IMR-90 (cell line): ENCODE results near the gene OR52W1. TPM values are rescaled to one million over a fixed set of nuclear protein-coding genes. Genes with fewer than 3 reads are reported as not detected.

ENCODE experiments used
- ATAC-seq: fragments of 200-7000 bp; cut with Tn5 transposase; 2 replicates; pipeline ENCODE4 v1.9.1; 2020; ENCODE audit warnings: low read depth, mild to moderate bottlenecking, moderate library complexity
- BruUV-seq: library from RNA; stranded (reverse); fragments of 400-500 nt; replicated peaks from 2 replicates; lab custom pipeline; 2021; lab: Mats Ljungman, UMichigan
- CTCF ChIA-PET: fragments of 300-600 bp; formaldehyde crosslinking; extraction: SDS; loops from one replicate; lab custom pipeline; 2021; ENCODE audit warnings: antibody characterized with exemption; lab: Yijun Ruan, JAX
- POLR2A ChIA-PET: fragments of 300-600 bp; sonication (Branson Sonifier 250); formaldehyde crosslinking; loops from one replicate; lab custom pipeline; 2022; ENCODE audit warnings: antibody characterized with exemption; ENCODE audit not compliant: unreplicated experiment; lab: Charles Lee
- DNase-seq: peaks from one replicate; pipeline ENCODE4 v3.0.0; 2013
- H2AFZ ChIP-seq: replicated peaks from 2 replicates; pipeline ENCODE3; 2013; ENCODE audit warnings: low read length, mild to moderate bottlenecking; ENCODE audit not compliant: poor library complexity
- H2AK5ac ChIP-seq: 2 replicates; pipeline ENCODE4 v1.6.1; 2013; ENCODE audit warnings: low read depth, low read length, inconsistent platforms
- H2AK9ac ChIP-seq: replicated peaks from 2 replicates; pipeline ENCODE3; 2013; ENCODE audit warnings: mild to moderate bottlenecking, low read depth, low read length, moderate library complexity; ENCODE audit not compliant: poor library complexity
- H2BK120ac ChIP-seq: 2 replicates; pipeline ENCODE4 v1.6.1; 2013; ENCODE audit warnings: low read depth, low read length, inconsistent platforms
- H2BK15ac ChIP-seq: 3 replicates; pipeline ENCODE4 v1.6.1; 2013; ENCODE audit warnings: low read depth, low read length, inconsistent platforms
- H2BK20ac ChIP-seq: 2 replicates; pipeline ENCODE4 v1.6.1; 2013; ENCODE audit warnings: low read depth, mild to moderate bottlenecking, inconsistent platforms, low read length, moderate library complexity
- H2BK5ac ChIP-seq: 2 replicates; pipeline ENCODE4 v1.6.1; 2013; ENCODE audit warnings: mild to moderate bottlenecking, low read depth, low read length, inconsistent platforms; ENCODE audit not compliant: poor library complexity, severe bottlenecking
- H3K14ac ChIP-seq: replicated peaks from 2 replicates; pipeline ENCODE4 v1.6.1; 2013; ENCODE audit warnings: low read depth, low read length, inconsistent platforms
- H3K18ac ChIP-seq: 2 replicates; pipeline ENCODE4 v1.6.1; 2013; ENCODE audit warnings: low read depth, low read length, control low read depth
- H3K23ac ChIP-seq: 2 replicates; pipeline ENCODE4 v1.6.1; 2013; ENCODE audit warnings: low read depth, low read length, inconsistent platforms
- H3K27ac ChIP-seq: 2 replicates; pipeline ENCODE4 v1.5.1; 2013; ENCODE audit warnings: mild to moderate bottlenecking, control low read depth, low read length; ENCODE audit not compliant: insufficient read depth
- H3K27me3 ChIP-seq: 2 replicates; pipeline ENCODE4 v1.6.1; 2013; ENCODE audit warnings: low read length; ENCODE audit not compliant: control insufficient read depth, insufficient read depth
- H3K36me3 ChIP-seq: 2 replicates; pipeline ENCODE4 v1.6.1; 2013; ENCODE audit warnings: low read length, mixed read lengths; ENCODE audit not compliant: control insufficient read depth, insufficient read depth
- H3K4ac ChIP-seq: 2 replicates; pipeline ENCODE4 v1.6.1; 2013; ENCODE audit warnings: low read depth, low read length, inconsistent platforms
- H3K4me1 ChIP-seq: 2 replicates; pipeline ENCODE4 v1.6.1; 2013; ENCODE audit warnings: low read length, mixed read lengths; ENCODE audit not compliant: control insufficient read depth, insufficient read depth
- H3K4me2 ChIP-seq: 2 replicates; pipeline ENCODE4 v1.6.1; 2013; ENCODE audit warnings: low read depth, mild to moderate bottlenecking, control low read depth, low read length, moderate library complexity
- H3K4me3 ChIP-seq: 2 replicates; pipeline ENCODE4 v1.5.1; 2013; ENCODE audit warnings: low read depth, mild to moderate bottlenecking, control low read depth, low read length, moderate library complexity; ENCODE audit not compliant: insufficient read depth
- H3K56ac ChIP-seq: 2 replicates; pipeline ENCODE4 v1.6.1; 2013; ENCODE audit warnings: low read length, inconsistent platforms; ENCODE audit not compliant: insufficient read depth; ENCODE audit errors: extremely low read depth
- H3K79me1 ChIP-seq, 2 experiments: 2 replicates each; pipeline ENCODE4 v1.6.1; 2013; ENCODE audit warnings: low read length in 2 of 2, inconsistent platforms in 1 of 2, low read depth in 1 of 2
- H3K9ac ChIP-seq: 2 replicates; pipeline ENCODE4 v1.6.1; 2013; ENCODE audit warnings: low read depth, low read length, control low read depth
- H3K9me1 ChIP-seq: 2 replicates; pipeline ENCODE4 v1.6.1; 2013; ENCODE audit warnings: low read length, inconsistent platforms; ENCODE audit not compliant: insufficient read depth
- H3K9me3 ChIP-seq: 2 replicates; pipeline ENCODE4 v1.6.1; 2013; ENCODE audit warnings: low read length; ENCODE audit not compliant: control insufficient read depth, insufficient read depth
- H4K20me1 ChIP-seq: 2 replicates; pipeline ENCODE4 v1.6.1; 2013; ENCODE audit warnings: low read length, inconsistent platforms; ENCODE audit not compliant: insufficient read depth
- H4K5ac ChIP-seq: 2 replicates; pipeline ENCODE4 v1.6.1; 2013; ENCODE audit warnings: mild to moderate bottlenecking, low read depth, low read length, control low read depth
- H4K8ac ChIP-seq, 2 experiments: 2 replicates each; pipeline ENCODE4 v1.6.1; 2013; ENCODE audit warnings: low read depth in 2 of 2, low read length in 2 of 2, control low read depth in 1 of 2, inconsistent platforms in 1 of 2
- H4K91ac ChIP-seq: 2 replicates; pipeline ENCODE4 v1.6.1; 2013; ENCODE audit warnings: low read depth, low read length, inconsistent platforms; ENCODE audit not compliant: insufficient read depth
- BHLHE40 ChIP-seq: fragments of 150-350 bp; IDR thresholded peaks from 2 replicates; pipeline ENCODE4 v1.6.1; 2016; ENCODE audit warnings: mild to moderate bottlenecking, low read depth, low read length
- CEBPB ChIP-seq: IDR thresholded peaks from 2 replicates; pipeline ENCODE4 v1.6.1; 2012; ENCODE audit warnings: low read depth, low read length, improper control_type of control experiment
- CHD1 ChIP-seq: IDR thresholded peaks from 2 replicates; pipeline ENCODE4 v1.6.1; 2012; ENCODE audit warnings: low read depth, low read length, improper control_type of control experiment
- ELK1 ChIP-seq: fragments of 150-350 bp; IDR thresholded peaks from 2 replicates; pipeline ENCODE4 v1.6.1; 2016; ENCODE audit warnings: low read depth, mild to moderate bottlenecking, low read length, moderate library complexity, borderline replicate concordance
- FOS ChIP-seq: fragments of 150-350 bp; IDR thresholded peaks from 2 replicates; pipeline ENCODE4 v1.6.1; 2016; ENCODE audit warnings: low read depth, low read length
- MAFK ChIP-seq: IDR thresholded peaks from 2 replicates; pipeline ENCODE4 v1.6.1; 2012; ENCODE audit warnings: low read depth, low read length, improper control_type of control experiment
- MAZ ChIP-seq: IDR thresholded peaks from 2 replicates; pipeline ENCODE4 v1.6.1; 2012; ENCODE audit warnings: low read depth, mild to moderate bottlenecking, low read length, improper control_type of control experiment, moderate library complexity, borderline replicate concordance
- POLR2A ChIP-seq: IDR thresholded peaks from 2 replicates; pipeline ENCODE4 v1.6.1; 2012; ENCODE audit warnings: mild to moderate bottlenecking, low read depth, low read length
- RAD21 ChIP-seq: IDR thresholded peaks from 2 replicates; pipeline ENCODE4 v1.6.1; 2012; ENCODE audit warnings: low read length, improper control_type of control experiment
- RFX5 ChIP-seq: IDR thresholded peaks from 2 replicates; pipeline ENCODE4 v1.8.0; 2012; ENCODE audit warnings: low read depth, mild to moderate bottlenecking, low read length, moderate library complexity
- SMC3 ChIP-seq: fragments of 150-350 bp; IDR thresholded peaks from 2 replicates; pipeline ENCODE4 v1.6.1; 2016; ENCODE audit warnings: low read depth, mild to moderate bottlenecking, antibody characterized with exemption, low read length, moderate library complexity
- USF2 ChIP-seq: fragments of 150-350 bp; IDR thresholded peaks from 2 replicates; pipeline ENCODE4 v1.6.1; 2017; ENCODE audit warnings: mild to moderate bottlenecking, antibody characterized with exemption, low read length, low read depth
- WGBS, 2 experiments: methylation state at CpG; one replicate each; pipeline versions ENCODE4 v1.1.5 to v1.1.7; 2013; ENCODE audit warnings: missing lambda C conversion rate in 2 of 2; ENCODE audit not compliant: insufficient read length in 1 of 2; ENCODE audit errors: extremely low coverage in 2 of 2; 5-methylcytosine and 5-hydroxymethylcytosine counted together
- dilution Hi-C: fragments of 300-500 bp; cut with HindIII; formaldehyde crosslinking; loops from one replicate; pipeline ENCODE4 v1.14.3; 2018; ENCODE audit warnings: low sequenced_read_pairs; ENCODE audit not compliant: unreplicated experiment
- in situ Hi-C: fragments of 300-500 bp; cut with MboI; formaldehyde crosslinking; loops from 3 replicates; pipeline ENCODE4 v1.14.3; 2019; ENCODE audit warnings: low sequenced_read_pairs, inconsistent platforms, mixed read lengths
- intact Hi-C: fragments of 100-400 bp; cut with micrococcal nuclease; formaldehyde crosslinking; loops from 2 replicates; pipeline ENCODE4 v1.10.0; 2022
- polyA plus RNA-seq, 3 experiments: library from polyadenylated mRNA; depleted of rRNA; stranded (reverse); fragments of >200 nt; gene quantifications; 2 replicates each; pipeline ENCODE4 v1.2.3, GENCODE V29; 2012; ENCODE audit warnings: low replicate concordance in 1 of 3
- total RNA-seq: library from RNA; depleted of rRNA; stranded (reverse); fragments of >200 nt; gene quantifications from 2 replicates; pipeline ENCODE4 v1.2.3, GENCODE V29; 2012
- TF ChIP-seq, protein P1 (sequence below): conservative IDR thresholded peaks from 2 replicates; pipeline ENCODE4 v1.5.1; 2012; ENCODE audit warnings: mild to moderate bottlenecking, low read depth, low read length, improper control_type of control experiment

Gene OR52W1
- total and polyA plus RNA-seq, 2 of the 4 experiments (the other 2 are of a cell fraction), result not detected

- no peak for TF ChIP-seq MAFK
- peak; percentile 57 for TF ChIP-seq BHLHE40
Measured at GRCh38 chr11:6234387-6235107, 35.5 kb downstream of the OR52W1 start, which contains the start of gene FHIP1B (continued).

DNA sequence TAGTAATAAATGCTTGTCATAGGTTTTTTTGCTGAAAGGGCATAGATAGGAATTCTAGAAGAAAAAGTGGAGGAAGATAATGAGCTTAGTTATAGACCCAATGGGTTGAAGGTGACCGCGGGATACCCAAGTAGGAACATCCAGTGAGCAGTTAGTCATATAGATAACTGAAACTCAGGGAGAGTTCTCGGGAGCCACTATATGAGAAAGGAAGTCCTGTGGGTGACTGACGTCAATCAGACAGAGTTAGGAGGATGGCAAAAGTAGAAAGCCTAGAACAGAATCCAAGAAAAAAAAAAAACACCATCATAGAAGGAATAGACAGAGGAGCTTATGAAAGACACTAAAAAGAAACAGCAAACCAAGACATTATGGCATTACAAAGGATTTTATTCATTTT, 38.2 kb downstream of the OR52W1 start:
- Histone ChIP-seq H3K4me3 (no peak overlapping the region), H3K56ac (no peak overlapping the region), H3K4me1 (no peaks in the 10 kb centered on the region), H4K20me1 (no peaks in the 10 kb centered on the region), H3K18ac (no peak overlapping the region), H3K9me1 (0 out of 2 replicates have a peak, but pooled peaks cover 6% of the 10 kb centered on the region), H3K9ac (no peak overlapping the region), H3K27ac (no peak overlapping the region), H2BK15ac (no peak overlapping the region), H2AFZ (no peak overlapping the region), H4K5ac (no peak overlapping the region), H2BK5ac (no peak overlapping the region), H3K4ac (no peak overlapping the region), H3K14ac (no peak overlapping the region), H3K36me3 (no peaks in the 10 kb centered on the region), H3K4me2 (no peak overlapping the region), H2AK9ac (no peak overlapping the region), H3K23ac (no peak overlapping the region), H4K8ac (no peak overlapping the region), H3K79me1 (peaks cover 15 to 20% of the 10 kb centered on the region in 2 experiments), H4K91ac (no peak overlapping the region), H2AK5ac (no peak overlapping the region), H2BK120ac (no peak overlapping the region), H2BK20ac (no peak overlapping the region), H3K9me3 (no peaks in the 10 kb centered on the region), H3K27me3 (peaks cover 18% of the 10 kb centered on the region; the same call in 1 of the 2 replicates)
- dilution Hi-C loops, result no loop called here
- ChIA-PET POLR2A (no interaction called here), CTCF (interaction anchor here (0.6 to 1.0 kb wide), 2 partner anchors 14 kb away, joined by 3 read pairs; no protein-coding TSS in a partner anchor)
- ATAC-seq (no peak), DNase-seq (no peak)
- in situ Hi-C loops, result no loop called here
- intact Hi-C loops, result no loop called here
- WGBS, 2 experiments, result 100% methylated on average over 2 of the region's 4 CpGs; no CpG with 5 or more reads in 1 of the 2 experiments
- no TSS peak for BruUV-seq
- TF ChIP-seq RAD21 (no peak), MAFK (no peak), POLR2A (no peak), CHD1 (no peak), ELK1 (no peak), RFX5 (no peak), CEBPB (no peak), MAZ (no peak), USF2 (no peak), SMC3 (no peak), FOS (no peak), BHLHE40 (no peak)
- TF ChIP-seq, protein P1, sequence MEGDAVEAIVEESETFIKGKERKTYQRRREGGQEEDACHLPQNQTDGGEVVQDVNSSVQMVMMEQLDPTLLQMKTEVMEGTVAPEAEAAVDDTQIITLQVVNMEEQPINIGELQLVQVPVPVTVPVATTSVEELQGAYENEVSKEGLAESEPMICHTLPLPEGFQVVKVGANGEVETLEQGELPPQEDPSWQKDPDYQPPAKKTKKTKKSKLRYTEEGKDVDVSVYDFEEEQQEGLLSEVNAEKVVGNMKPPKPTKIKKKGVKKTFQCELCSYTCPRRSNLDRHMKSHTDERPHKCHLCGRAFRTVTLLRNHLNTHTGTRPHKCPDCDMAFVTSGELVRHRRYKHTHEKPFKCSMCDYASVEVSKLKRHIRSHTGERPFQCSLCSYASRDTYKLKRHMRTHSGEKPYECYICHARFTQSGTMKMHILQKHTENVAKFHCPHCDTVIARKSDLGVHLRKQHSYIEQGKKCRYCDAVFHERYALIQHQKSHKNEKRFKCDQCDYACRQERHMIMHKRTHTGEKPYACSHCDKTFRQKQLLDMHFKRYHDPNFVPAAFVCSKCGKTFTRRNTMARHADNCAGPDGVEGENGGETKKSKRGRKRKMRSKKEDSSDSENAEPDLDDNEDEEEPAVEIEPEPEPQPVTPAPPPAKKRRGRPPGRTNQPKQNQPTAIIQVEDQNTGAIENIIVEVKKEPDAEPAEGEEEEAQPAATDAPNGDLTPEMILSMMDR, result no peak
